ENCODE results near the gene JARID2.
A peak's percentile ranks its signal among the peaks of the same experiment; 100 is the strongest.

JARID2 gene

DNA sequence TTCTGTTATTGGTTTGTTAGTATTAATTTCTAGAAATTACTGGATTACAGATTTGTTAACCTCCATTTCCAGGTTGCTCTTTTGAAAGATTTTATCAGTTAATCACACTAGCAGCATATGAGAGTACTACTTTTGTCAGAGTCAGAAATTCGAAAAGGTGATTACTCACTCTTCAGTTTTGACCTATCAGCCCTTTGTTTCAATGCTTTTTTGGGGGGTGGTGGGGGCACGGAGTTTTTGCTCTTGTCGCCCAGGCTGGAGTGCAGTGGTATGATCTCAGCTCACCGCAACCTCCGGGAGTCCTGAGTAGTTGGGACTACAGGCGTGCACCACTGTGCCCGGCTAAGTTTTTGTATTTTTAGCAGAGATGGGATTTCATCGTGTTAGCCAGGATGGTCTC, 149.2 kb downstream of the JARID2 start:
- Histone ChIP-seq H3K4me3 (ENCODE audit: low read length) (no peak overlapping the region), H3K27ac (ENCODE audit: low read length) (no peak overlapping the region), H3K27me3 (replicated peaks; ENCODE audit: insufficient read depth, low read length) (no peaks in the 10 kb centered on the region), H3K9me3 (replicated peaks; ENCODE audit: insufficient read depth, low read length) (no peaks in the 10 kb centered on the region), H3K36me3 (replicated peaks; ENCODE audit: insufficient read depth, low read length) (no peaks in the 10 kb centered on the region), H3K4me1 (ENCODE audit: low read length) (peaks cover 22% of the 10 kb centered on the region), H3K9ac (ENCODE audit: low read length) (no peak overlapping the region), H3K79me2 (ENCODE audit: low read length) (peaks cover 96% of the 10 kb centered on the region), H3F3A (ENCODE audit: insufficient read depth, low read length) (peaks cover 8% of the 10 kb centered on the region; the same call in 1 of the 2 replicates), H2AFZ (ENCODE audit: low read length) (no peak overlapping the region), H4K20me1 (ENCODE audit: insufficient read depth, low read length) (no peaks in the 10 kb centered on the region), H3K4me2 (ENCODE audit: low read depth, low read length) (no peak overlapping the region), H3K9me2 (replicated peaks; ENCODE audit: insufficient read depth, low read length) (no peaks in the 10 kb centered on the region)
- TF ChIP-seq, protein P1, sequence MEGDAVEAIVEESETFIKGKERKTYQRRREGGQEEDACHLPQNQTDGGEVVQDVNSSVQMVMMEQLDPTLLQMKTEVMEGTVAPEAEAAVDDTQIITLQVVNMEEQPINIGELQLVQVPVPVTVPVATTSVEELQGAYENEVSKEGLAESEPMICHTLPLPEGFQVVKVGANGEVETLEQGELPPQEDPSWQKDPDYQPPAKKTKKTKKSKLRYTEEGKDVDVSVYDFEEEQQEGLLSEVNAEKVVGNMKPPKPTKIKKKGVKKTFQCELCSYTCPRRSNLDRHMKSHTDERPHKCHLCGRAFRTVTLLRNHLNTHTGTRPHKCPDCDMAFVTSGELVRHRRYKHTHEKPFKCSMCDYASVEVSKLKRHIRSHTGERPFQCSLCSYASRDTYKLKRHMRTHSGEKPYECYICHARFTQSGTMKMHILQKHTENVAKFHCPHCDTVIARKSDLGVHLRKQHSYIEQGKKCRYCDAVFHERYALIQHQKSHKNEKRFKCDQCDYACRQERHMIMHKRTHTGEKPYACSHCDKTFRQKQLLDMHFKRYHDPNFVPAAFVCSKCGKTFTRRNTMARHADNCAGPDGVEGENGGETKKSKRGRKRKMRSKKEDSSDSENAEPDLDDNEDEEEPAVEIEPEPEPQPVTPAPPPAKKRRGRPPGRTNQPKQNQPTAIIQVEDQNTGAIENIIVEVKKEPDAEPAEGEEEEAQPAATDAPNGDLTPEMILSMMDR (IDR thresholded peaks at IDR 0.05; ENCODE audit: low read length) = no peak
- TF ChIP-seq EZH2 (optimal IDR thresholded peaks at IDR 0.05; ENCODE audit: low read depth, low read length) (no peak), EZH2phosphoT487 (IDR thresholded peaks at IDR 0.05; ENCODE audit: low read length) (no peak)
- DNase-seq = no peak

DNA sequence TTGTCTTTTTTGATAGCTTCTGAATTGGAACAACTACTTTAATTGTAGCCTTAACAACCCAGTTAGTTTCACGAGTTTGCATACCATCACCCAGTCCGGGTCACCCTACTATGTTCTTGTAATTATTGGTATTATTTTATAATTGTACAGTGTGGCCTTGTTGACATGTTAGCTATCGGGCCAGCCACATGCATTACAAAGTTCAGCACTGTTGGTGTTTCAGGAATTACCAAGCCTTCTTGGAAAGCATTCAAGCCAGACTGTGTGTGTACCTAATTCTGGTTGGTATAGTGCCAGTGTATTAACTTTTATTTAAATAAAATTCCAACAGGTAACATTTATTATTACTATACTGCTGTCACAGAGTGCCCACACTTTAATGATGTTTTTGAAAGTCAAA, 150.9 kb downstream of the JARID2 start:
- H3K27me3 ChIP-seq (replicated peaks; ENCODE audit: insufficient read depth, low read length) = no peaks in the 10 kb centered on the region
- H3K27ac ChIP-seq (ENCODE audit: low read length) = no peak overlapping the region
- H3K4me3 ChIP-seq (ENCODE audit: low read length) = no peak overlapping the region
- H3K79me2 ChIP-seq (ENCODE audit: low read length) = peaks cover 95% of the 10 kb centered on the region
- no peak overlapping the region for H2AFZ ChIP-seq (ENCODE audit: low read length)
- H3K9me2 ChIP-seq (replicated peaks; ENCODE audit: insufficient read depth, low read length) = no peaks in the 10 kb centered on the region
- no peak overlapping the region for H3K9ac ChIP-seq (ENCODE audit: low read length)
- peaks cover 8% of the 10 kb centered on the region; the same call in 1 of the 2 replicates for H3F3A ChIP-seq (ENCODE audit: insufficient read depth, low read length)
- H4K20me1 ChIP-seq (ENCODE audit: insufficient read depth, low read length) = no peaks in the 10 kb centered on the region; the same call in 1 of the 2 replicates
- no peaks in the 10 kb centered on the region for H3K36me3 ChIP-seq (replicated peaks; ENCODE audit: insufficient read depth, low read length)
- H3K4me1 ChIP-seq (ENCODE audit: low read length) = peaks cover 14% of the 10 kb centered on the region
- H3K9me3 ChIP-seq (replicated peaks; ENCODE audit: insufficient read depth, low read length) = no peaks in the 10 kb centered on the region
- no peak for DNase-seq
- no peak for TF ChIP-seq EZH2 (optimal IDR thresholded peaks at IDR 0.05; ENCODE audit: low read depth, low read length)
- TF ChIP-seq, protein P1 (IDR thresholded peaks at IDR 0.05; ENCODE audit: low read length) = no peak
- TF ChIP-seq EZH2phosphoT487 (IDR thresholded peaks at IDR 0.05; ENCODE audit: low read length) = no peak
- H3K4me2 ChIP-seq (ENCODE audit: low read depth, low read length) = no peak overlapping the region

DNA sequence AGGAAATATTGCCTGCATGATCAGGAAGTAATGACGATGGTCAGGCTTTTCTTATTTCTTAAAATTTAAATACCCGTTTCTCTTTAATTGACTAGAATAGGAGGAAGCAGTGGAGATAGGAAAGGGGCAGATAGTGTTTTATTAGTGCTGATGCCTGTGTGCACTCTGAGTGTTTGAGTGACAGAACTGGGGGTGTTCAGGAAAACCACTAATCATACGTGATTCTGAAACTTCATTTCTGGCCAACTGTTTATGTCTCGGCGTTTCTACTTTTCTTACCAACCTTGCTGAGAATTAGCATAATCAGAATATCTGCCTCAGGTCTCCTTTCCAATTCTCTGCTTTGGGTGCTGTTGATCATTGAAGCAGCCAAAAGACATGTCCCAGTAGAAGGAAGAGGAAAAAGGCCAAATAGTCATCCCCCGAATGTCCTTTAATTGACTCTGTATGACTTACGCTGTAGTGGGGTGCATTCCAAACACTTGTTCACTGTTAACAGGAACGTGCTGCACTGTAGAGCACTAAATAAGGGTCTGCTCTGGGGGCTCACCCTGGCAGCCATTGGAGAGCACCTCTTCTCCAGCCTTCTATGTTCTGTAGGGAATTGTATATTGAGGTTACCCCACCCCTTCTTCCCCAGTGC, 152.9 kb downstream of the JARID2 start:
- Histone ChIP-seq H4K20me1 (ENCODE audit: insufficient read depth, low read length) (no peaks in the 10 kb centered on the region; the same call in 1 of the 2 replicates), H3K4me1 (ENCODE audit: low read length) (peaks cover 16% of the 10 kb centered on the region), H3K4me3 (ENCODE audit: low read length) (peak overlapping the region; percentile 9; the same call in 1 of the 2 replicates)

More for the DNA sequence above, 152.9 kb downstream of the JARID2 start:
- Histone ChIP-seq H3K9me2 (replicated peaks; ENCODE audit: insufficient read depth, low read length) (no peaks in the 10 kb centered on the region), H2AFZ (ENCODE audit: low read length) (no peak overlapping the region), H3K27ac (ENCODE audit: low read length) (peak overlapping the region; percentile 2; the same call in 1 of the 2 replicates), H3K4me2 (ENCODE audit: low read depth, low read length) (peak overlapping the region; percentile 53), H3F3A (ENCODE audit: insufficient read depth, low read length) (peaks cover 8% of the 10 kb centered on the region; the same call in 1 of the 2 replicates), H3K9ac (ENCODE audit: low read length) (no peak overlapping the region), H3K9me3 (replicated peaks; ENCODE audit: insufficient read depth, low read length) (no peaks in the 10 kb centered on the region), H3K27me3 (replicated peaks; ENCODE audit: insufficient read depth, low read length) (no peaks in the 10 kb centered on the region), H3K36me3 (replicated peaks; ENCODE audit: insufficient read depth, low read length) (no peaks in the 10 kb centered on the region), H3K79me2 (ENCODE audit: low read length) (peaks cover 94% of the 10 kb centered on the region)
- TF ChIP-seq EZH2phosphoT487 (IDR thresholded peaks at IDR 0.05; ENCODE audit: low read length) (no peak), EZH2 (optimal IDR thresholded peaks at IDR 0.05; ENCODE audit: low read depth, low read length) (no peak)
- TF ChIP-seq, protein P1 (IDR thresholded peaks at IDR 0.05; ENCODE audit: low read length) = no peak
- peak; percentile 76 for DNase-seq
